Tibial nerve (tissue), 4 donors: ENCODE results near the gene LCT.

Experiments used
- EP300 ChIP-seq, 2 donors: sonication (generic); formaldehyde crosslinking; IDR thresholded peaks; one replicate each; pipeline ENCODE4 v1.6.1; 2017; ENCODE audit warnings: antibody characterized with exemption in 2 of 2, mild to moderate bottlenecking in 1 of 2
- POLR2A ChIP-seq, 2 donors: fragments of 450-650 bp; IDR thresholded peaks; one replicate each; pipeline ENCODE4 v1.6.1; 2017; ENCODE audit warnings: antibody characterized with exemption in 2 of 2, mild to moderate bottlenecking in 2 of 2, moderate library complexity in 2 of 2
- TF ChIP-seq, protein P1 (sequence below), 5 experiments: fragments of 200-600 bp in 3 of 5; fragments of 450-650 bp in 2 of 5; sonication (generic) in 3 of 5; IDR thresholded peaks; one replicate each; pipeline ENCODE4 v1.5.1; 2016 to 2019; ENCODE audit warnings: antibody characterized with exemption in 5 of 5, mild to moderate bottlenecking in 3 of 5, moderate library complexity in 2 of 5

DNA sequence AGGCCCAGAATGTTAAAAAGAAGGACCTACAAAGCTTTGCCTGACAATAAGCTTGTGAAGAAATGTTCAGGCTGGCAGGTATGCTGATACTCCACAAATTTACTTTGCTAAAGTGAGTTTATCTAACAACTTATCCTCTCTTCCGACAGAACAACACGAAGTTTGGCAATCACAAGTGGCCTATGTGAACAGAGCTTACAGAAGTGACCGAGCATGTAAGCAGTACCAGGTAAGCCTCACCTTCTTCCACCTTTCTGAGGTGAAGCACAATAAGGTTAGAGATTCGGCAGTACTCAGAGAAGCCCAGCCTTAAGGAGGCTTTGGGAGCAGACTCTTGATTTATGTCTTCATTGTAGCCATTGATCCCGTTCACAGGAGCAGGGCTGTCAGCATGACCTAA is 9.0 kb upstream of the LCT start:
- TF ChIP-seq, protein P1, sequence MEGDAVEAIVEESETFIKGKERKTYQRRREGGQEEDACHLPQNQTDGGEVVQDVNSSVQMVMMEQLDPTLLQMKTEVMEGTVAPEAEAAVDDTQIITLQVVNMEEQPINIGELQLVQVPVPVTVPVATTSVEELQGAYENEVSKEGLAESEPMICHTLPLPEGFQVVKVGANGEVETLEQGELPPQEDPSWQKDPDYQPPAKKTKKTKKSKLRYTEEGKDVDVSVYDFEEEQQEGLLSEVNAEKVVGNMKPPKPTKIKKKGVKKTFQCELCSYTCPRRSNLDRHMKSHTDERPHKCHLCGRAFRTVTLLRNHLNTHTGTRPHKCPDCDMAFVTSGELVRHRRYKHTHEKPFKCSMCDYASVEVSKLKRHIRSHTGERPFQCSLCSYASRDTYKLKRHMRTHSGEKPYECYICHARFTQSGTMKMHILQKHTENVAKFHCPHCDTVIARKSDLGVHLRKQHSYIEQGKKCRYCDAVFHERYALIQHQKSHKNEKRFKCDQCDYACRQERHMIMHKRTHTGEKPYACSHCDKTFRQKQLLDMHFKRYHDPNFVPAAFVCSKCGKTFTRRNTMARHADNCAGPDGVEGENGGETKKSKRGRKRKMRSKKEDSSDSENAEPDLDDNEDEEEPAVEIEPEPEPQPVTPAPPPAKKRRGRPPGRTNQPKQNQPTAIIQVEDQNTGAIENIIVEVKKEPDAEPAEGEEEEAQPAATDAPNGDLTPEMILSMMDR (IDR thresholded peaks at IDR 0.05): no peak
- TF ChIP-seq EP300 (IDR thresholded peaks at IDR 0.05) (no peak), POLR2A (IDR thresholded peaks at IDR 0.05) (no peak)
